LNCAP (cell line): ENCODE data around the gene CCDC150.

ENCODE experiments used
- TF ChIP-seq, protein P1 (sequence below): fragments of 450-650 bp; IDR thresholded peaks from 2 replicates; pipeline ENCODE4 v1.5.1; 2017; ENCODE audit warnings: mild to moderate bottlenecking

CCDC150 gene

DNA sequence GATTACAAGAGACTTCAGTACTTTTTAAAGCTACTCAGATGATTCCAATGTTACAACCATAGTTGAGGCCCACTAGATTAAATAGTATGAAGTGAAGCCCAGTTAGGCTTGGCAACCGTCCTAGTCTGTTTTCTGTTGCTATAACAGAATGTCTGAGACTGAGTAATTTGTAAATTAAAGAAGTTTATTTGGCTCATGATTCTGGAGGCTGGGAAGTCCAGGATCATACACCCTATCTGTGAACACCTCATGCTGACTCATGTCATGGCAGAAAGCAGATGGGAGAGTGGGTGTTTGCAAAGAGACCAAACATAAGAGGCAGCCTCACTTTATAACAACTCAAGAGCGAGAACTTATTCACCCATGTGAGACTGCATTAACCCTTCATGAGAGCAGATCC, 63.1 kb downstream of the CCDC150 start:
- TF ChIP-seq, protein P1, sequence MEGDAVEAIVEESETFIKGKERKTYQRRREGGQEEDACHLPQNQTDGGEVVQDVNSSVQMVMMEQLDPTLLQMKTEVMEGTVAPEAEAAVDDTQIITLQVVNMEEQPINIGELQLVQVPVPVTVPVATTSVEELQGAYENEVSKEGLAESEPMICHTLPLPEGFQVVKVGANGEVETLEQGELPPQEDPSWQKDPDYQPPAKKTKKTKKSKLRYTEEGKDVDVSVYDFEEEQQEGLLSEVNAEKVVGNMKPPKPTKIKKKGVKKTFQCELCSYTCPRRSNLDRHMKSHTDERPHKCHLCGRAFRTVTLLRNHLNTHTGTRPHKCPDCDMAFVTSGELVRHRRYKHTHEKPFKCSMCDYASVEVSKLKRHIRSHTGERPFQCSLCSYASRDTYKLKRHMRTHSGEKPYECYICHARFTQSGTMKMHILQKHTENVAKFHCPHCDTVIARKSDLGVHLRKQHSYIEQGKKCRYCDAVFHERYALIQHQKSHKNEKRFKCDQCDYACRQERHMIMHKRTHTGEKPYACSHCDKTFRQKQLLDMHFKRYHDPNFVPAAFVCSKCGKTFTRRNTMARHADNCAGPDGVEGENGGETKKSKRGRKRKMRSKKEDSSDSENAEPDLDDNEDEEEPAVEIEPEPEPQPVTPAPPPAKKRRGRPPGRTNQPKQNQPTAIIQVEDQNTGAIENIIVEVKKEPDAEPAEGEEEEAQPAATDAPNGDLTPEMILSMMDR: no peak

DNA sequence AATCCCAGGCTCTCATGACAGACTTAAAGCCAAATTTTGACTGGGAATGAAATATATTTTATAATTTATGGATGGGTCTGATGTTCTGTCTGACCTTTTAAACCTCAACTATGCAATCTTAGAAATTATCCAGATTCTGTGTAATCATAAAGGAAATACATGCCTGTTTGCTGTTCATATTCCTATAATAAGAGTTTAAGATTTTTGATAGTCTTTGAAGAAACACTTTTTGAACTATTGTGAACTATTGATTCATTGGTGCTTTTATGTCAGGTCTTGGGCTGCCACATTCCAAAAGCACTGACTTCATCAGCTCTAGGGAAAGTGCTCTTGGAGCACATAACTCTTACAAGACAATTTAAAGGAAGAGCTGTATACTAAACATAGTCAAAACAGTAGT, 64.2 kb downstream of the CCDC150 start:
- TF ChIP-seq, protein P1: no peak

GRCh38 chr2:196711625-196712024, 72.1 kb downstream of the CCDC150 start:
- TF ChIP-seq, protein P1: no peak

DNA sequence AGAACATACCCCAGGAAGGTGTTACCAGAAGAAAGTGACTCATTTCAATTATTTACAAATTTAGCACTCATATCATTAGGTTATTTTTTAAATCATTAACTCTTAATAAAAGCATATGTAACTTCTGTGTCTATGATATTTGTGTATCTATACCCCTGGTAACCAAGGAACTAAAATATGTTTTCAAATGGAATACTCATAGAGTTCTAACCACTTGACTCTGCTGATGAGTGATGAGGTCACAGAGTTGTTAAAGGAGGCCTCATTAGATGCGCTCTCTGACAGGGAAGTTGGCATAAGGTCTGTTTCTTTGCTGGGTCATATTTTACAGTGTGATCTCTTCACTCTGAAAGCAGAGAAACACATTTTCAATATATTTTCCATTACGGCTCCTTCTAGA, 73.4 kb downstream of the CCDC150 start:
- TF ChIP-seq, protein P1: no peak

DNA sequence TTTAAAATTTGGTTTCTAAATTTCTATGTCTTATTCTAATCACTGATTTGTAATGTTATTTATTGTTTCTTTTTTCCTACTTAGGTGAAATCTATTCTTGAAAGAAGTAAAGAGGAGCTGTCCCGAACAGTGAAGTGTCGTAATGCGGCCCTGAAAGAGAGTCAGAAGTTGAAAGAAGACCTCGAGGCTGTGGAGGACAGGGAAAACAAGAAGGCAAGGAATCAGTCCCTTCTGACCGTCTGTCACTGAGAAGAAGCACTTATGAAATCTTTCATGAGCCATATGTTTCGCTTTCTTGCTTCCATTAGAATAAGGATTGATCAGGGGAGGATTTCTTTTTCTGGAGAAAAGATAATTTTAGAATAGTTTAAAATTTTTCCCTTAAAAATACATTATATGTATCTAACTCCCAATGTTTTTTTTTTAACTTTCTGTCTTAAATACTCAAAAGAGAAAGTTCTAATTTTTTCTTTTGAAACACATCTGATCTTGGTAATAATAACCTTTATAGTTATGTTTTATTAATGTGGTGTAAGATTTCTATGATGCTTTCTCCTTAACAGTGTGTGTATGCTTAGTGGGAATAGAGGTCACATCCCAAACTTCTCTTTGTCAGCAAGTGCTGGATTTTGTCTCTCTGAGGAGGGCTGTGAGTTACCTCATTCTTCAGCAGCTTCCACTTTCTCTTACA, 79.0 kb downstream of the CCDC150 start:
- TF ChIP-seq, protein P1: no peak

DNA sequence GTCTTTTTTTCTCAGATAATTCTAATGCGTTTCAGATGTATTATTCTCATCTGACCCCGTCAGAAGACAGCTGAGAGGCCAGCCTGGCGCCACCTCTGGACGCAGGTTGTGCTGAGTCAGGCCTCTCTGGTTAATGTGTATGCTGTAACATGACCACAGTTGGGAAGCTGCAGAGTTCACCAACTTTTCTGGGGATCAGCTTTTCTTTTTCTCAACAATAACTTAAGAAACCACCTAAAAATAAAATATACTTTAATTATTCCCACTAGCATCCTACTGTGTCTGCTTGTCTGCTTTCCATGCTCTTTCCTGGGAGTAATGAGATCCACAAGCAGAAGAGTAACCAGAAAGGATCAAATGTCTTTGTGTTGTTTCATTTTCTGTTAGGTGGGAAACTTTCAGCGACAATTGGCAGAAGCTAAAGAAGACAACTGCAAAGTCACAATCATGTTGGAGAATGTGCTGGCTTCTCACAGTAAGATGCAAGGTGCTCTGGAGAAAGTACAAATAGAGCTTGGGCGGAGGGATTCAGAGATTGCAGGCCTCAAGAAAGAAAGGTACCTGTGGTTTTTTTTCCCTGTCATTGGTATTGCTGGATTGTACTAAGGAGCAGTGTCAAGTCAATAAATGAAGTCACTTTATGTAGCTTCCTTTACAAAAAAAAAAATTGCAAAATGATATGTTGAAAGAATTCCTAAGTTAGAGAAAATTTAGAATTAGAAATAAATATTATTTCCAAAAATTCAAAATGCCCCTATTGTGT, 79.8 kb downstream of the CCDC150 start:
- TF ChIP-seq, protein P1: no peak

- TF ChIP-seq, protein P1: no peak
These were observed 84.1 kb downstream of the CCDC150 start for GRCh38 chr2:196723571-196723970.
